NCI-H1436 (cell line): ENCODE measurements around the gene EP400.
"Not testable (repeated sequence)": the region's sequence is repeated elsewhere in the genome, so short reads cannot be mapped to it uniquely, and the experiment has no call there.

Experiments
- DNase-seq: peaks from one replicate; lab custom pipeline; 2025; lab: John Stamatoyannopoulos, UW

The EP400 gene

GRCh38 chr12:132067182-132067581 lies 117.4 kb downstream of the EP400 start:
- DNase-seq, result no peak

- no peak for DNase-seq
Measured at GRCh38 chr12:132068250-132068649, 118.5 kb downstream of the EP400 start.

GRCh38 chr12:132069336-132069985 lies 119.7 kb downstream of the EP400 start:
- no peak for DNase-seq

- DNase-seq, result no peak
Measured at GRCh38 chr12:132070298-132070697, 120.6 kb downstream of the EP400 start.

- DNase-seq, result no peak
Measured at GRCh38 chr12:132071040-132071810, 121.5 kb downstream of the EP400 start.

- DNase-seq, result no peak
Measured at GRCh38 chr12:132071830-132072384, 122.2 kb downstream of the EP400 start.

GRCh38 chr12:132074216-132074615 lies 124.5 kb downstream of the EP400 start:
- no peak for DNase-seq

GRCh38 chr12:132075026-132075713 lies 125.4 kb downstream of the EP400 start:
- no peak for DNase-seq

- DNase-seq, result no peak
Measured at GRCh38 chr12:132075714-132076553, 126.2 kb downstream of the EP400 start.

GRCh38 chr12:132076711-132077110 lies 127.0 kb downstream of the EP400 start:
- no peak for DNase-seq

- DNase-seq, result no peak
Measured at GRCh38 chr12:132077322-132078100, 127.8 kb downstream of the EP400 start.

GRCh38 chr12:132078190-132078589 lies 128.4 kb downstream of the EP400 start:
- no peak for DNase-seq

GRCh38 chr12:132079200-132079599 lies 129.5 kb downstream of the EP400 start:
- no peak for DNase-seq

- DNase-seq, result no peak
Measured at GRCh38 chr12:132079695-132080094, 130.0 kb downstream of the EP400 start.

GRCh38 chr12:132080515-132080914 lies 130.8 kb downstream of the EP400 start:
- DNase-seq, result not testable (repeated sequence)

- DNase-seq, result no peak
Measured at GRCh38 chr12:132081423-132081822, 131.7 kb downstream of the EP400 start.

- no peak for DNase-seq
Measured at GRCh38 chr12:132083614-132083940, 133.8 kb downstream of the EP400 start.

- peak; percentile 84 for DNase-seq
Measured at GRCh38 chr12:132083941-132084620, 134.3 kb downstream of the EP400 start.

- DNase-seq, result no peak
Measured at GRCh38 chr12:132084621-132085290, 135.0 kb downstream of the EP400 start.

GRCh38 chr12:132085291-132085635 lies 135.5 kb downstream of the EP400 start:
- DNase-seq, result no peak
